HepG2 (cell line): ENCODE results near the gene CKLF. TPM values are rescaled to one million over a fixed set of nuclear protein-coding genes. Genes with fewer than 3 reads are reported as not detected.

ENCODE experiments used
- AKAP8 ChIP-seq: sonication (generic); formaldehyde crosslinking; IDR thresholded peaks from 2 replicates; pipeline ENCODE4 v1.5.1; 2020; ENCODE audit warnings: mild to moderate bottlenecking, missing genetic modification reagents
- ARNT ChIP-seq: fragments of 450-650 bp; IDR thresholded peaks from 2 replicates; pipeline ENCODE4 v1.6.1; 2017
- ATAD3A ChIP-seq: sonication (generic); formaldehyde crosslinking; IDR thresholded peaks from 2 replicates; pipeline ENCODE4 v1.4.0; 2020; ENCODE audit warnings: missing genetic modification reagents
- CC2D1A ChIP-seq: sonication (generic); formaldehyde crosslinking; IDR thresholded peaks from 2 replicates; pipeline ENCODE4 v1.8.1; 2023; ENCODE audit warnings: mild to moderate bottlenecking, missing genetic modification reagents
- DMAP1 ChIP-seq: IDR thresholded peaks from 2 replicates; pipeline ENCODE4 v1.6.1; 2016
- HDAC2 ChIP-seq: sonication (generic); formaldehyde crosslinking; IDR thresholded peaks from 2 replicates; pipeline ENCODE4 v1.4.0; 2020; ENCODE audit warnings: missing genetic modification reagents
- KDM2A ChIP-seq: sonication (generic); formaldehyde crosslinking; IDR thresholded peaks from 2 replicates; pipeline ENCODE4 v1.4.0; 2020; ENCODE audit warnings: low read depth, missing genetic modification reagents, borderline replicate concordance
- KLF13 ChIP-seq: sonication (generic); formaldehyde crosslinking; IDR thresholded peaks from 2 replicates; pipeline ENCODE4 v1.4.0; 2020; ENCODE audit warnings: mild to moderate bottlenecking, missing genetic modification reagents
- MIER3 ChIP-seq: IDR thresholded peaks from 2 replicates; pipeline ENCODE4 v1.6.1; 2016; ENCODE audit warnings: missing compliant biosample characterization, borderline replicate concordance
- NCOR1 ChIP-seq: fragments of 200-600 bp; sonication (generic); IDR thresholded peaks from 2 replicates; pipeline ENCODE4 v1.7.0; 2017; ENCODE audit warnings: antibody characterized with exemption, low read length, borderline replicate concordance
- PPARG ChIP-seq: conservative IDR thresholded peaks from 2 replicates; pipeline ENCODE4 v1.6.1; 2016; ENCODE audit warnings: missing biosample characterization, missing genetic modification reagents
- RFX3 ChIP-seq: IDR thresholded peaks from 2 replicates; pipeline ENCODE4 v1.6.1; 2016; ENCODE audit warnings: missing biosample characterization, missing genetic modification reagents
- STAT5B ChIP-seq: sonication (generic); formaldehyde crosslinking; IDR thresholded peaks from 2 replicates; pipeline ENCODE4 v1.4.0; 2020; ENCODE audit warnings: missing genetic modification reagents
- ZBTB21 ChIP-seq: sonication (generic); formaldehyde crosslinking; IDR thresholded peaks from 2 replicates; pipeline ENCODE4 v1.4.0; 2020; ENCODE audit warnings: missing genetic modification reagents
- ZBTB3 ChIP-seq: sonication (generic); formaldehyde crosslinking; IDR thresholded peaks from 2 replicates; pipeline ENCODE4 v1.4.0; 2020; ENCODE audit warnings: low read depth, mild to moderate bottlenecking, moderate library complexity, missing genetic modification reagents, borderline replicate concordance
- ZNF224 ChIP-seq: sonication (generic); formaldehyde crosslinking; IDR thresholded peaks from 2 replicates; pipeline ENCODE4 v1.5.0; 2020; ENCODE audit warnings: mild to moderate bottlenecking, missing genetic modification reagents
- ZNF251 ChIP-seq: sonication (generic); formaldehyde crosslinking; IDR thresholded peaks from 2 replicates; pipeline ENCODE4 v1.9.0; 2021; ENCODE audit warnings: mild to moderate bottlenecking, missing genetic modification reagents
- ZNF253 ChIP-seq: sonication (generic); formaldehyde crosslinking; IDR thresholded peaks from 2 replicates; pipeline ENCODE4 v1.8.0; 2022; ENCODE audit warnings: mild to moderate bottlenecking, missing genetic modification reagents, borderline replicate concordance
- ZNF292 ChIP-seq: sonication (generic); formaldehyde crosslinking; IDR thresholded peaks from 2 replicates; pipeline ENCODE4 v1.8.1; 2022; ENCODE audit warnings: mild to moderate bottlenecking, low read depth, missing genetic modification reagents, borderline replicate concordance
- ZNF317 ChIP-seq: sonication (generic); formaldehyde crosslinking; IDR thresholded peaks from 2 replicates; pipeline ENCODE4 v1.5.0; 2020; ENCODE audit warnings: mild to moderate bottlenecking, missing genetic modification reagents
- ZNF550 ChIP-seq: sonication (generic); formaldehyde crosslinking; IDR thresholded peaks from 2 replicates; pipeline ENCODE4 v1.4.0; 2020; ENCODE audit warnings: mild to moderate bottlenecking, missing genetic modification reagents, borderline replicate concordance
- ZNF564 ChIP-seq: sonication (generic); formaldehyde crosslinking; IDR thresholded peaks from 2 replicates; pipeline ENCODE4 v1.8.1; 2023; ENCODE audit warnings: mild to moderate bottlenecking, missing genetic modification reagents
- ZNF737 ChIP-seq: sonication (generic); formaldehyde crosslinking; IDR thresholded peaks from 2 replicates; pipeline ENCODE4 v1.5.0; 2020; ENCODE audit warnings: missing genetic modification reagents, mild to moderate bottlenecking, borderline replicate concordance
- polyA plus RNA-seq, 8 experiments: library from polyadenylated mRNA; depleted of rRNA in 3 of 8; stranded (reverse) in 7 of 8; unstranded in 1 of 8; fragments of >200 nt; fragmentation: Illumina TruSeq in 4 of 8; extraction: Trizol in 4 of 8; gene quantifications; 2 replicates each; pipeline versions ENCODE4 v1.2.1 to v1.2.3, GENCODE V29; 2011 to 2016; ENCODE audit warnings: low read depth in 4 of 8, missing spikeins in 1 of 8, mixed read lengths in 1 of 8; ENCODE audit not compliant: insufficient read depth in 1 of 8
- total RNA-seq, 5 experiments: library from RNA; depleted of rRNA; stranded (reverse); fragments of >200 nt; fragmentation: Illumina TruSeq; extraction: Trizol; gene quantifications; 2 replicates each; pipeline ENCODE4 v1.2.3, GENCODE V29; 2016; ENCODE audit warnings: low read depth in 1 of 5
- TF ChIP-seq, protein P1 (sequence below): IDR thresholded peaks from 2 replicates; pipeline ENCODE4 v1.6.1; 2016; ENCODE audit warnings: mild to moderate bottlenecking, missing biosample characterization, missing genetic modification reagents
- TF ChIP-seq, protein P2 (sequence below): sonication (generic); formaldehyde crosslinking; IDR thresholded peaks from 2 replicates; pipeline ENCODE4 v1.5.1; 2020; ENCODE audit warnings: missing genetic modification reagents, mild to moderate bottlenecking, borderline replicate concordance
- TF ChIP-seq, protein P3 (sequence below): sonication (generic); formaldehyde crosslinking; IDR thresholded peaks from 2 replicates; pipeline ENCODE4 v1.4.0; 2020; ENCODE audit warnings: missing genetic modification reagents

Gene CKLF
- total and polyA plus RNA-seq, 2 of the 13 experiments (the other 11 are each of a cell fraction or from before 2014, with no cell fraction given), result 120 to 167 TPM

DNA sequence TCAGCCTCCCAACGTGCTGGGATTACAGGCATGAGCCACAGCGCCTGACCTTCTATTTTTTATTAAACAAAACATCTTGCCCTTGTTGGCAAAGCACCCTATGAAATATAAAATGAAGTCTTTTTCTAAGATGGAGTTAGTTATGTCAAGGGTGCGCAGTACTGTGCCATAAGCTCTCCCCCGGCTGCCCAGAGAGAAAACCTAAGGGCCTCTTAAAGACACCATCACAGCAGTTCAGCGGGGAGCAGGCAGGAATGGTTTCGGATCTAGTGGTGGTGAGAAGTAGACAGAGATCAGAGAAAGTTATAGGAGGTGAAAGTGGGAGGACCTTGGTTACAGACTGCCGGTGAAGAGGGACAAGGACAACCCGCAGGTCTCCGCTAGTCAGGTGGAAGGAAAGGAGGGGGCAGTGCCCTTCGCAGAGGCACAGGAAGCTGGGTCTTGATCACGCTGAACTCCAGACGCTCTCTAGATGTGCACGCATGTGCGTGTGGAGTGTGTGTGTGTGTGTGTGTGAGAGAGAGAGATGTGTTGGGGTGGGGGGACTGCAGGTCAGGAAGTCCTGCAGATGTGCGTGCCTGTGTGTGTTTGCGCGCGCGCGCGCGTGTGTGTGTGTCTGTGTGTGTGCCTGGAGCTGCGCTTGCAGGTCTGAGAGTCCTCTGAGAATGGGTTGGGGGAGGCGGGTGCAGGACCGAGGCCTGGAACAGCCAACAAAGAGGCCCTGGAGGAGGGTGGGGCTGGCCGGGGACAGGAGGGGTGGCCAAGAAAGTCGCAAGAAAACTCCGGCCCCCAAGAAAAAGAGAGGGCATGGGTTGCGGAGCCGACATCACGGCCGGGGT, 51.4 kb downstream of the CKLF start (continued):
- TF ChIP-seq DMAP1 (peak; percentile 80), STAT5B (CRISPR knock-in tag) (no peak; the same call in 1 of the 2 replicates), ZNF251 (CRISPR knock-in tag) (0 out of 2 replicates have a peak, but pooled peaks have one; percentile 47), NCOR1 (no peak), ZNF317 (peak; percentile 56), ZNF253 (CRISPR knock-in tag) (no peak), ZNF550 (CRISPR knock-in tag) (peak; percentile 78; the same call in 1 of the 2 replicates), CC2D1A (no peak), PPARG (CRISPR knock-in tag) (no peak), RFX3 (CRISPR knock-in tag) (no peak), ZNF224 (CRISPR knock-in tag) (no peak), ARNT (peak; percentile 81; the same call in 1 of the 2 replicates), AKAP8 (CRISPR knock-in tag) (0 out of 2 replicates have a peak, but pooled peaks have one; percentile 49), ZNF564 (CRISPR knock-in tag) (peak; percentile 42; the same call in 1 of the 2 replicates), ZBTB21 (no peak), HDAC2 (peak; percentile 63; the same call in 1 of the 2 replicates), ZBTB3 (CRISPR knock-in tag) (0 out of 2 replicates have a peak, but pooled peaks have one; percentile 15), MIER3 (CRISPR knock-in tag) (0 out of 2 replicates have a peak, but pooled peaks have one; percentile 20), ZNF292 (CRISPR knock-in tag) (peak; percentile 98), KDM2A (peak; percentile 75), KLF13 (CRISPR knock-in tag) (peak; percentile 34; the same call in 1 of the 2 replicates), ZNF737 (CRISPR knock-in tag) (no peak), ATAD3A (CRISPR knock-in tag) (no peak)
- TF ChIP-seq, protein P1, sequence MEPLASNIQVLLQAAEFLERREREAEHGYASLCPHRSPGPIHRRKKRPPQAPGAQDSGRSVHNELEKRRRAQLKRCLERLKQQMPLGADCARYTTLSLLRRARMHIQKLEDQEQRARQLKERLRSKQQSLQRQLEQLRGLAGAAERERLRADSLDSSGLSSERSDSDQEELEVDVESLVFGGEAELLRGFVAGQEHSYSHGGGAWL (CRISPR knock-in tag), result no peak; the same call in 1 of the 2 replicates
- TF ChIP-seq, protein P2, sequence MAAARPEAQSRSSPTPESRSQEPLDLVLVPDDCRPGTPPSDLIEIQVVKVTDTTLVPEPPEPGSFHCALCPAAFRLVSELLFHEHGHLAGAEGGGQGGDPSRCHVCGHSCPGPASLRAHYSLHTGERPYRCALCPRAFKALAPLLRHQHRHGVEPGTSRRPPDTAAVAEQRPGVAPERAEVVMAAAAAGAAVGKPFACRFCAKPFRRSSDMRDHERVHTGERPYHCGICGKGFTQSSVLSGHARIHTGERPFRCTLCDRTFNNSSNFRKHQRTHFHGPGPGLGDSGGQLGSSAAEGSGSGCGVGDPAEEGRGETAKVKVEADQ (CRISPR knock-in tag), result peak; percentile 75; the same call in 1 of the 2 replicates
- TF ChIP-seq, protein P3, sequence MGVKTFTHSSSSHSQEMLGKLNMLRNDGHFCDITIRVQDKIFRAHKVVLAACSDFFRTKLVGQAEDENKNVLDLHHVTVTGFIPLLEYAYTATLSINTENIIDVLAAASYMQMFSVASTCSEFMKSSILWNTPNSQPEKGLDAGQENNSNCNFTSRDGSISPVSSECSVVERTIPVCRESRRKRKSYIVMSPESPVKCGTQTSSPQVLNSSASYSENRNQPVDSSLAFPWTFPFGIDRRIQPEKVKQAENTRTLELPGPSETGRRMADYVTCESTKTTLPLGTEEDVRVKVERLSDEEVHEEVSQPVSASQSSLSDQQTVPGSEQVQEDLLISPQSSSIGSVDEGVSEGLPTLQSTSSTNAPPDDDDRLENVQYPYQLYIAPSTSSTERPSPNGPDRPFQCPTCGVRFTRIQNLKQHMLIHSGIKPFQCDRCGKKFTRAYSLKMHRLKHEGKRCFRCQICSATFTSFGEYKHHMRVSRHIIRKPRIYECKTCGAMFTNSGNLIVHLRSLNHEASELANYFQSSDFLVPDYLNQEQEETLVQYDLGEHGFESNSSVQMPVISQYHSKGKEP (CRISPR knock-in tag), result no peak
